A673 (cell line): Measurements from ENCODE around the gene NOL9.

Experiments
- CTCF ChIP-seq: fragments of 300-800, 200-600 bp; sonication (generic); conservative IDR thresholded peaks from 2 replicates; pipeline ENCODE4 v1.5.1; 2017; ENCODE audit warnings: low read depth, mild to moderate bottlenecking, antibody characterized with exemption, low read length, moderate library complexity, mixed read lengths
- EZH2 ChIP-seq: fragments of 200-600 bp; sonication (generic); IDR thresholded peaks from 2 replicates; pipeline ENCODE4 v1.6.1; 2017; ENCODE audit warnings: borderline replicate concordance, low read depth, mild to moderate bottlenecking, mixed read lengths, antibody characterized with exemption, low read length; ENCODE audit not compliant: poor library complexity, severe bottlenecking

- TF ChIP-seq CTCF (peak; percentile 98), EZH2 (no peak)
Observed at GRCh38 chr1:6486433-6487011, 67.8 kb downstream of the NOL9 start.
